GM12865 (cell line): ENCODE results near the gene HLA-A.
A peak's percentile ranks its signal among the peaks of the same experiment; 100 is the strongest.

Experiments
- DNase-seq: peaks from one replicate; pipeline ENCODE4 v3.0.0; 2010; ENCODE audit warnings: low read depth
- H3K4me3 ChIP-seq: 2 replicates; pipeline ENCODE4 v1.5.1; 2011; ENCODE audit warnings: mild to moderate bottlenecking, low read depth, low read length, control low read depth
- TF ChIP-seq, protein P1 (sequence below): IDR thresholded peaks from 2 replicates; pipeline ENCODE4 v1.5.1; 2011; ENCODE audit warnings: low read length, control low read depth, low read depth, inconsistent platforms; ENCODE audit not compliant: insufficient read depth; ENCODE audit errors: missing control alignments

Gene HLA-A

DNA sequence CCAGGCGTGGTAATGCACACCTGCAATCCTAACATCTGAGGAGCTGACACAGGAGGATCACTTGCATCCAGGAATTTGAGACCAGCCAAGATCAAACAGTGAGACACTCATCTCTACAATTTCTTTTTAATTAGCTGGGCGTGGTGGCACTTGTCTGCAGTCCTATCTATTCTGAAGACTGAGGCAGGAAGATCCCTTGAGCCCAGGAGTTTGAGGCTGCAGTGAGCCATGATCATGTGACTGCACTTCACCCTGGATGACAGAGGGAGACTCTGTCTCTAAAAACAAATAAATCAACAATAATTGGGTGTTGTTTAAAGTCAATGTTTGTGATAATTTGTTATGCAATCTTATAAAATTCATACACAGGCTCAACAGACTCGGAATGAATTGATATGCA lies 18.0 kb upstream of the HLA-A start:
- TF ChIP-seq, protein P1, sequence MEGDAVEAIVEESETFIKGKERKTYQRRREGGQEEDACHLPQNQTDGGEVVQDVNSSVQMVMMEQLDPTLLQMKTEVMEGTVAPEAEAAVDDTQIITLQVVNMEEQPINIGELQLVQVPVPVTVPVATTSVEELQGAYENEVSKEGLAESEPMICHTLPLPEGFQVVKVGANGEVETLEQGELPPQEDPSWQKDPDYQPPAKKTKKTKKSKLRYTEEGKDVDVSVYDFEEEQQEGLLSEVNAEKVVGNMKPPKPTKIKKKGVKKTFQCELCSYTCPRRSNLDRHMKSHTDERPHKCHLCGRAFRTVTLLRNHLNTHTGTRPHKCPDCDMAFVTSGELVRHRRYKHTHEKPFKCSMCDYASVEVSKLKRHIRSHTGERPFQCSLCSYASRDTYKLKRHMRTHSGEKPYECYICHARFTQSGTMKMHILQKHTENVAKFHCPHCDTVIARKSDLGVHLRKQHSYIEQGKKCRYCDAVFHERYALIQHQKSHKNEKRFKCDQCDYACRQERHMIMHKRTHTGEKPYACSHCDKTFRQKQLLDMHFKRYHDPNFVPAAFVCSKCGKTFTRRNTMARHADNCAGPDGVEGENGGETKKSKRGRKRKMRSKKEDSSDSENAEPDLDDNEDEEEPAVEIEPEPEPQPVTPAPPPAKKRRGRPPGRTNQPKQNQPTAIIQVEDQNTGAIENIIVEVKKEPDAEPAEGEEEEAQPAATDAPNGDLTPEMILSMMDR: no peak
- no peak for DNase-seq
- no peak overlapping the region for H3K4me3 ChIP-seq

DNA sequence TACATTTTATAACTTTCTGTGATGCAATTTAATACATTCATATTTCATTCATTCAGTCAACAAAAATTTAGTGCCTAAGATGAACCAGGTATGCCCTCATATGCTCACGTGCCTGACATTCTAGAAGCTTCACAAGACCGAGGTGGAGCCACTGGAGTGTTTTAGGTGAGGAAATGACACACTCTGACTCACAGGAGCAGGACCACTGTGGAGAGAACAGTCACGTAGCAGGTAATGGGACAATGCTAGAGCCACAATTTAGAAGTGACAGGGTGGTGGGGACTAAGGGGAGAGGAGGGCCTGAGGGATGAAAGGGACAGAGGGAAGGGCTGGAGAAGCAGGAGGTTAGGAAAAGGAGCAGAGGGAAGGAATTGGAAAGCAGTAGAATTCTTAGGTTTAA lies 17.6 kb upstream of the HLA-A start:
- TF ChIP-seq, protein P1: no peak
- no peak overlapping the region for H3K4me3 ChIP-seq
- no peak for DNase-seq

DNA sequence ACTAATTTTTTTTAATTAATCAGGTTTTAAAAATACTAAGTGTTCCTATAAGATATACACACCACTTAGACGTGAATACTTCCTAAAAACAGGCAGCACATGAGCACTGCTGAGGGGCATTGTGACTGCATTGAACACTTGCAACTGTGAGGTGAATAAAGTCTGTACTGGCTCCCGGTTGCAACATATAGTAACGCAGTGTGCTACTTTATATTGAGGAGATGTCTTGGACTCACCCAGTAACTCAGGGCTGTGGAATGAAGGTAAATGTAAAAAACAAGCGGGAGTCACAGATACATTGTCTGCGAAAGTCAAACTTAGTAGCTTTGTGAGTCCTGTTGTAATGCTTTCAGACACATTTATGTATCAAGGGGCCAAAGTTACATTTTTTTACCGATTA lies 17.0 kb upstream of the HLA-A start:
- TF ChIP-seq, protein P1: no peak
- no peak overlapping the region for H3K4me3 ChIP-seq
- no peak for DNase-seq

DNA sequence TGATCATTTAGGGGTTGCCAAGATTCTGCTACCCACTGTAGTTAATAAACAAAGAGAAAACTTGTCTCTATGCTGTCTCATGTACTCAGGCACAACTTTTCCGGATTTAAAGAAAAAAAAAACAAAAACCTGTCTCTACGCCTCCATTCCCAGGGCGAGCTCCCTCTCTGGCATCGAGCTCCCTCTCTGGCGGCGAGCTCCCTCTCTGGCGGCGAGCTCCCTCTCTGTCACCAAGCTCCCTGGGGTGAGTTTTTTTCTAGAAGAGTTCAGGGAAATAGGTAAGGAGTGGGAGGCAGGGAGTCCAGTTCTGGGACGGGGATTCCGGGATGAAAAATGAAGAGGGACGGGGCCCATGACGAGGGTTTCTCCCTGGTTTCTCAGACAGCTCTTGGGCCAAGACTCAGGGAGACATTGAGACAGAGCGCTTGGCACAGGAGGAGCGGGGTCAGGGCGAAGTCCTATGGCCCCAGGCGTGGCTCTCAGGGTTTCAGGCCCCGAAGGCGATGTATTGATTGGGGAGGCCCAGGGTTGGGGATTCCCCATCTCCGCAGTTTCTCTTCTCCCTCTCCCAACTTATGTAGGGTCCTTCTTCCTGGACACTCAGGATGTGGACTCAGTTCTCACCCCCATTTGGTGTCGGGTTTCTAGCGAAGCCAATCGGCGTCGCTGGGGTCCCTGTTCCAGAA lies 16.5 kb upstream of the HLA-A start:
- TF ChIP-seq, protein P1: no peak
- DNase-seq: peak; percentile 25
- H3K4me3 ChIP-seq: no peak overlapping the region

DNA sequence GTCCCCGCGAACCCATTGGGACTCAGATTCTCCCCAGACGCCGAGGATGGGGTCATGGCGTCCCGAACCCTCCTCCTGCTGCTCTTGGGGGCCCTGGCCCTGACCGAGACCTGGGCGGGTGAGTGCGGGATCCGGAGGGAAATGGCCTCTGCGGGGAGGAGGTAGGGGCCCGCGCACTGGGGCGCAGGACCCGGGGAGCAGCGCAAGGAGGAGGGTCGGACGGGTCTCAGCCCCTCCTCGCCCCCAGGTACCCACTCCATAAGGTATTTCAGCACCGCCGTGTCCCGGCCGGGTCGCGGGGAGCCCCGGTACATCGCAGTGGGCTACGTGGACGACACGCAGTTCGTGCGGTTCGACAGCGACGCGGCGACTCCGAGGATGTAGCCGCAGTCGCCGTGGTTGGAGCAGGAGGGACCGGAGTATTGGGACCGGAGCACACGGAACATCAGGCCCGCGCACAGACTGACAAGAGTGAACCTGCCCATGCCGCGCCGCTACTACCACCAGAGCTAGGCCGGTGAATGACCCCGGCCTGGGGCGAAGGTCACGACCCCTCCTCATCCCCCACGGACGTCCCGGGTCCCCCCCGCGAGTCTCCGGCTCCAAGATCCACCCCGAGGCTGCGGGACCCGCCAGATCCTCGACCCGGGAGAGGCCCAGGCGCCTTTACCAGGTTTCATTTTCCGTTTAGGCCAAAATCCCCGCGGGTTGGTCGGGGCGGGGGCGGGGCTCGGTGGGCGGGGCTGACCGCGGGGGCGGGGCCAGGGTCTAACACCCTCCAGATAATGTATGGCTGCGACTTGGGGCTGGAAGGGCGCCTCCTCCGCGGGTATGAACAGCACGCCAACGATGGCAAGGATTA lies 15.7 kb upstream of the HLA-A start:
- TF ChIP-seq, protein P1: no peak
- peak; percentile 38 for DNase-seq
- H3K4me3 ChIP-seq: no peak overlapping the region

DNA sequence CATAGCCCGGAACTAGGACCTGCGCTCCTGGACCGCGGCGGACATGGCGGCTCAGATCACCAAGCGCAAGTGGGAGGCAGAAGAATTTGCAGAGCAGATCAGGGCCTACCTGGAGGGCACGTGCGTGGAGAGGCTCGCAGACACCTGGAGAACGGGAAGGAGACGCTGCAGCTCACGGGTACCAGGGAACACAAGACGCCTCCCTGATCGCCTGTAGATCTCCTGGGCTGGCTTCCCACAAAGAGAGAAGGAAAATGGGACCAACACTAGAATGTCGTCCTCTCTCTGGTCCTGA lies 15.1 kb upstream of the HLA-A start:
- DNase-seq: no peak
- H3K4me3 ChIP-seq: no peak overlapping the region
- TF ChIP-seq, protein P1: no peak
